NCI-H1417 (cell line): ENCODE results near the gene STK39.

ENCODE experiments used
- DNase-seq, 3 experiments: peaks; one replicate each; lab custom pipeline; 2025; lab: John Stamatoyannopoulos, UW

The STK39 gene

GRCh38 chr2:168003876-168004275, 243.5 kb downstream of the STK39 start:
- DNase-seq: no peak

- DNase-seq: no peak
These were observed 245.3 kb downstream of the STK39 start for GRCh38 chr2:168002021-168002553.

GRCh38 chr2:167992278-167992677, 255.1 kb downstream of the STK39 start:
- DNase-seq: no peak

GRCh38 chr2:167990062-167990461, 257.3 kb downstream of the STK39 start:
- no peak for DNase-seq

GRCh38 chr2:167988296-167988695, 259.1 kb downstream of the STK39 start:
- no peak for DNase-seq

GRCh38 chr2:167987558-167987957, 259.8 kb downstream of the STK39 start:
- no peak for DNase-seq

GRCh38 chr2:167987026-167987425, 260.4 kb downstream of the STK39 start:
- no peak for DNase-seq

GRCh38 chr2:167986223-167986622, 261.2 kb downstream of the STK39 start:
- DNase-seq: no peak

- no peak for DNase-seq
These were observed 265.4 kb downstream of the STK39 start for GRCh38 chr2:167981945-167982344.

GRCh38 chr2:167980439-167980838, 267.0 kb downstream of the STK39 start:
- DNase-seq: no peak

GRCh38 chr2:167972746-167973145, 274.6 kb downstream of the STK39 start:
- DNase-seq: no peak

GRCh38 chr2:167972020-167972419, 275.4 kb downstream of the STK39 start:
- DNase-seq: no peak

- DNase-seq: no peak
These were observed 280.2 kb downstream of the STK39 start for GRCh38 chr2:167966937-167967913.

GRCh38 chr2:167965907-167966761, 281.3 kb downstream of the STK39 start:
- DNase-seq: no peak

GRCh38 chr2:167964650-167965413, 282.6 kb downstream of the STK39 start:
- DNase-seq: peak in 1 of 3 experiments; percentile 0

- DNase-seq: no peak
These were observed 283.3 kb downstream of the STK39 start for GRCh38 chr2:167963899-167964649.

GRCh38 chr2:167962436-167963226, 284.8 kb downstream of the STK39 start:
- no peak for DNase-seq

- no peak for DNase-seq
These were observed 285.8 kb downstream of the STK39 start for GRCh38 chr2:167961536-167962048.

- DNase-seq: no peak
These were observed 287.2 kb downstream of the STK39 start for GRCh38 chr2:167960089-167960747.
